GM19043 (cell line): ENCODE results near the gene ADAM10.

ENCODE experiments used
- ATAC-seq: cut with Tn5 transposase; IDR thresholded peaks from one replicate; pipeline ENCODE4 v1.9.1; 2021; ENCODE audit warnings: low read depth; ENCODE audit not compliant: unreplicated experiment

The ADAM10 gene

GRCh38 chr15:58758141-58758540 lies 8.6 kb upstream of the ADAM10 start:
- no peak for ATAC-seq

- no peak for ATAC-seq
These were observed 6.4 kb upstream of the ADAM10 start for GRCh38 chr15:58755956-58756355.

- ATAC-seq = no peak
These were observed 5.8 kb upstream of the ADAM10 start for GRCh38 chr15:58755350-58755749.

- no peak for ATAC-seq
These were observed 3.2 kb upstream of the ADAM10 start for GRCh38 chr15:58752716-58753115.

- peak; percentile 17 for ATAC-seq
These were observed 515 bp downstream of the ADAM10 start for GRCh38 chr15:58748852-58749531.

- no peak for ATAC-seq
These were observed 1.3 kb downstream of the ADAM10 start for GRCh38 chr15:58748040-58748851.

- no peak for ATAC-seq
These were observed 3.3 kb downstream of the ADAM10 start for GRCh38 chr15:58746174-58746573.

GRCh38 chr15:58742819-58743502 lies 6.5 kb downstream of the ADAM10 start:
- no peak for ATAC-seq

GRCh38 chr15:58742022-58742813 lies 7.3 kb downstream of the ADAM10 start:
- no peak for ATAC-seq

GRCh38 chr15:58741032-58741431 lies 8.5 kb downstream of the ADAM10 start:
- ATAC-seq = no peak

GRCh38 chr15:58740436-58740835 lies 9.1 kb downstream of the ADAM10 start:
- no peak for ATAC-seq

GRCh38 chr15:58738046-58738707 lies 11.3 kb downstream of the ADAM10 start:
- ATAC-seq = no peak

GRCh38 chr15:58737298-58737697 lies 12.2 kb downstream of the ADAM10 start:
- no peak for ATAC-seq

- no peak for ATAC-seq
These were observed 13.4 kb downstream of the ADAM10 start for GRCh38 chr15:58736018-58736643.

- ATAC-seq = no peak
These were observed 14.6 kb downstream of the ADAM10 start for GRCh38 chr15:58734859-58735258.

- ATAC-seq = no peak
These were observed 16.7 kb downstream of the ADAM10 start for GRCh38 chr15:58732625-58733363.

- no peak for ATAC-seq
These were observed 17.6 kb downstream of the ADAM10 start for GRCh38 chr15:58731756-58732535.

- ATAC-seq = peak; percentile 55
These were observed 22.6 kb downstream of the ADAM10 start for GRCh38 chr15:58726867-58727266.
